ENCODE measurements around the gene SERINC3.

The SERINC3 gene

DNA sequence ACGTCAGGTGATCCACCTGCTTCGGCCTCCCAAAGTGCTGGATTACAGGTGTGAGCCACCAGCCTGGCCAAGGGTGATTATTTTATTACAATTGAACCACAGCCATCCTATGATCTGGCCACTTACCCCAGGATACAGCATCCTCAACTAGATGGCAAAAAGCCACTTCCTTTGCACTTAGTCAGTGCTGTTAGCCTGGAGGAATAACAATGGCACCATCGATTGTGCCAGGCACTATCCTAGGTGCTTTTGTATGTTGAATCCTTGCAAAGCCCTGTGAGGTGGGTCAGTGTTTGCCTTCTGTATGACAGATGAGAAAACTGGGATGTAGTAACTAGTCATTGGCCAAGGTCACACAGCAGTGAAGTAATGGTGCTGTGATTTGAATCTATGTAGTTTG, 57.4 kb downstream of the SERINC3 start:
- no peak for DNase-seq (ENCODE audit: low spot score)

DNA sequence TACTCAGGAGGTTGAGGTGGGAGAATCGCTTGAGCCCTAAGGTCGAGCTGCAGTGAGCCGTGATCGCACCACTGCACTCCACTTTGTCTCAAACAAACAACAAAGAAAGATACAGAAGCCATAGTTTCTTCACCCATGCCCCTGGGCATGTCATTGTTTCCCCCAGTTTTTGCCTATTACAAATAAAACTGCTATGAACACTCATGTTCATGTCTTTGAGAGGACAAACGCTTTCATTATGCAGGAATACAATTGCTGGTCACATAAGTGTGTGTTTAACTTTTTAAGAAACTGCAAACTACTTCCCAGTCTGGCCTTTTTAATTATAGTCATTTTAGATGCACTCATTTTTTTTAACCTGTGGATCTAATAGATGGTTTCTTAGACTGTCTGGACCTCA, 58.4 kb downstream of the SERINC3 start:
- DNase-seq (ENCODE audit: low spot score) = no peak

DNA sequence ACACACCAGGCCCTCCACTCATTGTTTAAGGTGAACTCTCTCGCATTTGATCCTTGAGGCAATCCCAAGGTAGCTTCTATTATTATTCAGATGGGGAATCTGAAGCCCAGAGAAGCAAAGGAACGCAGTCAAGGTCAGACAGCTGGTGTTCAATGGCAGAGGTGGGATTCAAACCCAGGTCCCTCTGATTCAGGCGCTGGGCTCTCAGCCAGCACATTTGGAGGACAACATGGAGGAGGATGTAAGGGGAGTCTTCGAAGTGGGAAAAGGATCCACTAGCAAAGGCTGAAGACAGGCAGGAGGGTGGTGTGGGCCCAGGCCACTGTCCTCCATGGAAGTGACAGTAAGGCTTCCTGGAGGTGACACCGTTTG, 60.1 kb downstream of the SERINC3 start:
- DNase-seq (ENCODE audit: low spot score) = no peak

DNA sequence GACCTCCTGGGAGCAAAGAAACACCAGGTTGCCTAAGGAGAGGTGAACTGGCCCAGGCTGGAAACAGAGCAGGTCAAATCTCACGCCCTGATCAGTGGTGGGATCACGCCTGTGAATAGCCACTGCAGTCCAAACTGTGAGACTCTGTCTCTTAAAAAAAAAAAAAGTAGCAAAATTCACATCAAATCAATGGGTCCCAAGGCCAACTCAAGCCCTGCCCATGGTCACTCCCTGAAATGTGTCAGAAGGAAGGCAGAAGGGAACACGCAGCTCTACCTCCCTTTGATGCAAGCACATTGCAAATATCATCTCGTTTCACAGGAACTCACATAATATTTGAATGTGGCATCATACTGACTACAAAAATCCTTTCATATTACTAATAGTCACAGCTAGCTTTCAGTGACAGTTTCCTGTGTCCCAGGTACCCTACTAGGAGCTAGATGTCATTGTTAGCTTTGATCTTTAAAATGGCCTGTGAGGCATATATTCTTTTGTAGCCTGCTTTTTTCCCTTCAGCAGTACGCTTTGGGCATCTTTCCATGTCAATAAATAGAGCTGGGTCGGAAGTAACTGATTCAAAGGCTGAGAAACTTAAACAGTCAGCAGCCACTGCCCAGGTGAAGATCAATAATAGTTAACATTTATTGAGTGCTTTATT, 60.6 kb downstream of the SERINC3 start:
- no peak for DNase-seq (ENCODE audit: low spot score)

DNA sequence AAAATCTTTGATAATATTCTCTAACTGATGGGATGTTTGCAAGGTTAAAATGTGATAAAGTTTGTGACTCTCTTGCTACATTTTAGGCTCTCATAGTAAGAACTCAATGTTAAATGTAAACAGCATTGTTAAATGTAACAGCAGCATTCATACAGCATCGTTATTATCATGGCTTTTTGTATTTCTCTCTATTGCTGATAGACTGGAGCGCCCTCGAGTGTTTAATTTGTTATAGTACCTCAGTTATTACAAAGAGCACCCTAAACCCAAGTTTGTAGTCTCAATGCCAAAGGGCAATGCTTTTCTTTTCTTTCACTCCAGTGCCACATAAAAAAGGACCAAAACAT, 61.1 kb downstream of the SERINC3 start:
- DNase-seq (ENCODE audit: low spot score) = no peak

DNA sequence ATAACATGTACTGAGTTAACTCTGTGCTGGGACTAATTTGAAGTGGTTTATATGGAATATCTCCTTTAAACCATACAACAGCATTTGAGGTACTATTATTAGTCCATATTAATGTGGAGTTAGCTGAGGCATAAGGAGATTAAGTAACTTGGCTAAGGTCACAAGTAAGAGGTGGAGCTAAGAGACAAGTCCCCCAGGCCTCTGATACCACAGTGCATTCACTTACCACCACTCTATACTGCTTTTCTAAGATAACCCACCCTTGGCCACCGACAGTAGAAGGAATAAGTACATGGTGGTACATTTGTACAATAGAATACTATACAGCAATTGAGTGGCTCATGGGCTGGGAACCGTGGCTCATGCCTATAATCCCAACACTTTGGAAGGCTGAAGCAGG, 62.6 kb downstream of the SERINC3 start:
- no peak for DNase-seq (ENCODE audit: low spot score)

DNA sequence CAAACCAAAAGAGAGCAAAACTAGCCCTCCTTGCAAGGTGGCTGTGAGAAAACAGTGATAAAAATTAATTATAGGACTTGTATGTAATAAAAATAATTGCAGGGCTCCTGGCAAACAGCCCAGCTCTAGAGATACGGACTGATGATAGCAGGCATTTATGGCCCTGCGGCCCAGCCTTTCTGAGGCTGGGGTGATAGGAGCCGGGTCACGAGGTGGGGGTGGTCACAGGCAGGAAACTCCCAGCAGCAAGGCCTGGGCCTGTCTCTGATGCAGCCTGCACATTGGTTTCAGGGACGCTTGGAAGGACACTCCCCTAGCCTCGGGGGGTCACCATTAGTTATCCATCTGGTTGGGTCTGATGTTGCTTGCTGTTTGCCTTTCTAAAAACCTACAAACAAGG, 64.9 kb downstream of the SERINC3 start:
- DNase-seq (ENCODE audit: low spot score) = peak; percentile 69

DNA sequence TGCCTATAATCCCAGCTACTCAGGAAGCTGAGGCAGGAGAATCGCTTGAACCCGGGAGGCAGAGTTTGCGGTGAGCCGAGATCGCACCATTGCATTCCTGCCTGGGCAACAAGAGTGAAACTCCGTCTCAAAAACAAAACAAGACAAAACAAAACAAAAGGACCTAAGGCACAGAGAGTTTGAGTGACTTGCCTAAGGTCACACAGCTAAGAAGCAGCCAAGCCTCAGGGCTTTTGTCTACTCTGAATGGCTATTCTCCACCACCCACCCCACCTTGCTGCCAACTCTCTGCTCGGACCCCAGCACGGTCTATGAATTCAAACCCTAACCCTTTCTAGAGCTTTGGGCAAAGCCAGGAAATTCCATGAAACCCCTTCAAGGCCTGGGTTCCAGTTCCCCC, 65.3 kb downstream of the SERINC3 start:
- no peak for DNase-seq (ENCODE audit: low spot score)

DNA sequence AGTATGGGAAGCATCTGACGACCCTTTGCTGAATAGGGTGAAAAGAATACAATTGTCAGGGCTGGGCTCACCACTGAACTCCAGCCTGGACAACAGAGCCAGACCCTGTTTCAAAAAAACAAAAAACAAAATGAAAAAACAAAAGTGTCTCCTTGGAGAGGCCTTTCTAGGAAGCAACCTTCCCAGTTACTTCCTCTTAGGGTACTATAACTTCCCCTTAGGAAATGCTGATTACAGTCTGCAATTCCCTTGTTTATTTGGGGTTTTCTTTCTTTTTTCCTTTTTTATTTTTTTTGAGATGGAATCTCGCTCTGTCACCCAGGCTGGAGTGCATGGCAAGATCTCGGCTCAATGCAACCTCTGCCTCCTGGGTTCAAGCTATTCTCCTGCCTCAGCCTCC, 66.7 kb downstream of the SERINC3 start:
- DNase-seq (ENCODE audit: low spot score) = no peak

DNA sequence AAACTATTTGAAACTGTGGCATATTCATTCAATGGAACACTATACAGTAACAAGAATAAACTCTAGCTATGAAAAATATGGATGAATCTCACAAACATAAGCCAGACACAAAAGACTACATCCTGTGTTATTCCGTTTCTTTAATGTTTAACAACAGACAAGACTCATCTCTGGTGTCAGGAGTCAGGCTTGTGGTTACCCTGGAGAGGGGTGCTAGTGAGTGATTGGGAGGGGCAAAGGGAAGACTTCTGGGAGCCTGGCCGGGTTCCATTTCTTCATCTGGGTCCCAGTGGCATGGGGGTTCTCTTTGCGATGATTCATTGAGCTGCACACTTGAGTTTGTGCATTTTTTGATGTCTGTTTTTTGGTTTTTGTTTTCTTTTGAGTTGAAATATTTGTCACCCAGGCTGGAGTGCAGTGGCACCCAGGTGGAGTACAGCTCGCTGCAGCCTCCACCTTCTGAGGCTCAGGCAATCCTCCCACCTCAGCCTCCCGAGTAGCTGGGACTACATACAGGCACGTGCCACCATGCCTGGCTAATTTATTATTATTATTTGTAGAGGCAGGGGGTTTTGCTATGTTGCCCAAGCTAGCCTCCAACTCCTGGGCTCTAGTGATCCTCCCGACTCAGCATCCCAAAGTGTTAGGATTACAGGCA, 67.4 kb downstream of the SERINC3 start:
- DNase-seq (ENCODE audit: low spot score) = no peak

DNA sequence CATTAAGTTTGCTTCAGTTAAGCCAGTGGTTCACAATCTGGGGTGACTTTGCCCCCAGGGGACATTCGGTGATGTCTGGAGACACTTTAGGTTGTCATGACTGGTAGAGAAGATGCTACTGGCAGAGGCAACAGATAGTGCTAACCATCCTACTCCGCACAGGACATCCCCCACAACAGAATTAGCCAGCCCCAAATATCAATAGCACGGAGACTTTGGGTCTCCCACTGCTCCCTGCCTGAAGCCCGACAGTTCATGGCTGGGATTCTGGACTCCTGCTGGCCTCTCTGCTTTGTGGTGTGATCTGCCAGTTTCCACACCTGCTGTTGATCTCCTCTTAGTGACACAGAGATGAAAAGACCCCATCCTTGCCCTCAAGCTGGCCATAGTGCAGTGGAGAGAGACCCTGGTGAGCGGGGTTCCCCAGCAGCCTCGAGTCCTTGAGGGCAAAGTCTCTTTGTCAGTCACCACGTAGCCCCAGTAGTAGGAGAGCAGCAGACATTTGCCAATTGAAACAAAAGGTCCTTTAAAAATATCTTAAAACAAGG, 70.9 kb downstream of the SERINC3 start:
- DNase-seq (ENCODE audit: low spot score) = no peak

DNA sequence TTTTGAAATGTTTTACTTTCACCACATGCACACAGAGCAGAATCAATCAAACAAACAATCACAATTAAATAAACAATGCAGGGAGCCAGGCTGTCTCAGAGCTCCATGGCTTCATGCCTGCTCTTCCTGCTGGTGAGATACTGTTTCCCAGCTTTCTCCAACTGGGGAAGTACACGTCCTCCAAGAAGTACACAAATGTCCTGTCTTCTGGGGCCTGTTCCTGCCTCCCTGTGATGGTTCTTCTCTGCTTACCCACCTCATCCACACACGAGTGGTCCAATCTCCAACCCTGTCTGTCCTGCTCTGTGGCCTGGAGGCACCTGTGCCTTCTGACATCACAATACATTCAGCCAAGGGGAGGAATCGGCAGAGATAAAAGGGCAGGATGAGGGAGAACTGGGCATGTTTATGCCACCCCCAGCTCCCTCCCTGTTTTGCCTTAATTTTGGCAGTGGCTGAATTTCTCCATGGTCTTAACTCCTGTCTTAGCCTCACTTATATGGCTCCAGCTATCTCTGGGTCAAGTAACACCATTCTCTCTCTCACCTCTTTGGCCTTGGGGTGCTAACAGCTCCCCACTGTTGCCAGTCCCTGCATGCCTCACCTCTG, 71.5 kb downstream of the SERINC3 start:
- DNase-seq (ENCODE audit: low spot score) = no peak

DNA sequence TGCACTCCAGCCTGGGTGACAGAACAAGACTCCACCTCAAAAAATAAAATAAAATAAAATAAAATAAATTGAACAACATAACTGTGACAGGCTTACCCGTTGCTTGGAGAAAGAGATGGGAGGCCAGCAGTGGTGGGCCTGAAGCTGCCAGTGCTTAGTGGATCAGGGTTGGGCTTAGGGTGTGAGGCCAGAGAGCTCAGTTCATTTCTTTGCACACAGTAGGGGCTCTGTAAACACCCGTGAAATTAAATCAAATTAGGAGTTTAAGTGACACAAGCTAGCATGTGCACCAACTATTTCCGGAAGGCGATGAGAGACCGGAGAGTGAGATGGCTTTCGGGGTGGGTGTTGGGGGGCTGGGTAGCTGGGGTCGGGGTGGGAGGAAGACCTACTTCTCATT, 72.0 kb downstream of the SERINC3 start:
- DNase-seq (ENCODE audit: low spot score) = no peak

DNA sequence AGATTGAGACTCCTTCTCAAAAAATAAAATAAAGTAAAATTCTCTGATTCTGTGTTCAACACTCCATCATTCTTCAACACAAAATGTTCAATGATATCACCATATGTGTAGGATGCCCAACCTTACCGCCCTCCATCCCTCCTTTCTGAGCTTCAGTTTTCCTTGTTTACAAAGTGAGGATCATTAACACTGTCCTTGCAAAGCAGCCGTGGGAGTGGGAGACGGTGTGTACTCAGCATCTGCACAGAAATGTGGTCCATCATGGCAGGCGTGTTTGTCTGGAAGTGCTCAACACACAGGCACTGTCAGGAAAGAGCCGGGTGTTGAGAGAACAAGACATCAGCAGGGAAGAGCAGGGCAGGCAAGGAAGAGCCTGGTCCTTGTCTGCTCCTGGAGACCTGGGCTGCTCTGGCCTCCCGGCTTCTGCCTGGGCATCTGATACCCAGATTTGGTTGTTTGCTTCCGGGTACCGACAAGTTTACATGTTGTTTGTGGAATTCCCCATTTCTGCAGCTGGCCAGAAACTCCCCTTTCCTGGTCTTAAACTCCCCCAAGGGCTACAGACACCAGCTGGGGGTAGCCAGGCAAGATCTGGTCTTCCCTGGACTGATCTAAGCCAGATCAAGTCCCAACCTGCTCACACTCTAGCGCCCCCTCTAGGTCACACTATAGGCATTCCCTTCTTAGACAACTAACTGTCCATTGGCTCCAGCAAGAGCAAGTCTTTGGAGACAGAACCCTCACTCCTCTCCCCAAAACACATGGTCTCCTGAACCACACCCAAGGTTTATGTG, 72.9 kb downstream of the SERINC3 start:
- DNase-seq (ENCODE audit: low spot score) = peak; percentile 61

DNA sequence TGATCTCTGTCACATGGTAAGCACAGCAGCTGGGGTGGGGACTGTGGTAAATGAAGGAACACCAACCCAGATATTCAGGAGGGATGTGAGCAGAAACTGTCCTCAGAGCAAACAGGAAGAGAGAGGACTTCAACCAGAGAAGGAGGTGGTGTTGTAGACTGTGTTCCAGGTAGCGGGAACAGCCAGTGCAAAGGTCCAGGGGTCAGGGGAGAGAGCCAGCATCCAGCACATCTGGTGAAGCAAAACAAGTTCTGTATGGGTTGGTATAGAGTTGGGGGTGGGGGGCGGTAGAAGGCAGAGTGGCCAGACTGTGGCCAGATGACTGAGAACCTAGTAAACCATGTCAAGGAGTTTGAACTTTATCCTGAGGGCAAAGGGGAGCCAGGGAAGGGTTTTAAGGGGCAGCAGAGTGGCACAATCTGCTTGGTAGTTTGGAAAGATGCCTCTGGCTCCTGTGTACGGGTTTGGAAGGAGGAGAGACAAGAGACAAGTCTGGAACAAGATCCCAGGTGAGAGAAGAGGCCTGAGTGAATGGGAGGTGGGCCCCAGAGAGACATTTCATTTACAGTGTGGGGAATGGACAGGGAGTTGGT, 73.9 kb downstream of the SERINC3 start:
- DNase-seq (ENCODE audit: low spot score) = no peak
